Neuronal stem cell (in vitro differentiated cells): ENCODE measurements around the gene ARMH3.

Experiments used
- DNase-seq: peaks from one replicate; pipeline ENCODE4 v3.0.0-alpha.2; 2013; ENCODE audit warnings: low spot score
- H2AFZ ChIP-seq: one replicate; pipeline ENCODE4 v1.6.1; 2013; ENCODE audit warnings: mild to moderate bottlenecking, low read length, inconsistent platforms
- H2AK5ac ChIP-seq: 2 replicates; pipeline ENCODE4 v1.6.1; 2013; ENCODE audit warnings: low read depth, mild to moderate bottlenecking, inconsistent platforms, low read length, moderate library complexity, mixed read lengths
- H2BK120ac ChIP-seq: 2 replicates; pipeline ENCODE4 v1.6.1; 2013; ENCODE audit warnings: low read depth, mild to moderate bottlenecking, inconsistent platforms, low read length, moderate library complexity, mixed read lengths
- H2BK12ac ChIP-seq: one replicate; pipeline ENCODE4 v1.6.1; 2013; ENCODE audit warnings: low read length, inconsistent platforms
- H2BK15ac ChIP-seq: 2 replicates; pipeline ENCODE4 v1.6.1; 2013; ENCODE audit warnings: mild to moderate bottlenecking, low read length, inconsistent platforms, mixed read lengths
- H2BK5ac ChIP-seq: one replicate; pipeline ENCODE4 v1.6.1; 2013; ENCODE audit warnings: inconsistent platforms, mild to moderate bottlenecking, low read length, moderate library complexity
- H3K14ac ChIP-seq: one replicate; pipeline ENCODE4 v1.6.1; 2013; ENCODE audit warnings: low read length, inconsistent platforms
- H3K18ac ChIP-seq: 2 replicates; pipeline ENCODE4 v1.6.1; 2013; ENCODE audit warnings: low read length, inconsistent platforms
- H3K23ac ChIP-seq: 2 replicates; pipeline ENCODE4 v1.6.1; 2013; ENCODE audit warnings: low read depth, mild to moderate bottlenecking, mixed read lengths, low read length, inconsistent platforms; ENCODE audit not compliant: poor library complexity
- H3K27ac ChIP-seq: replicated peaks from 3 replicates; pipeline ENCODE4 v1.5.1; 2013; ENCODE audit warnings: low read length, inconsistent platforms
- H3K27me3 ChIP-seq, 3 experiments: 2 replicates each; pipeline ENCODE4 v1.6.1; 2013; ENCODE audit warnings: low read length in 3 of 3, mild to moderate bottlenecking in 2 of 3, inconsistent platforms in 1 of 3, low read depth in 1 of 3, mixed read lengths in 1 of 3, moderate library complexity in 1 of 3; ENCODE audit not compliant: control insufficient read depth in 3 of 3, insufficient read depth in 3 of 3
- H3K36me3 ChIP-seq, 2 donors: replicated peaks in 1 of 2; 2 replicates each; pipeline ENCODE4 v1.6.1; 2013; ENCODE audit warnings: low read length in 2 of 2; ENCODE audit not compliant: control insufficient read depth in 2 of 2, insufficient read depth in 2 of 2
- H3K4ac ChIP-seq: 2 replicates; pipeline ENCODE4 v1.6.1; 2013; ENCODE audit warnings: inconsistent platforms, mild to moderate bottlenecking, low read length, moderate library complexity
- H3K4me1 ChIP-seq, 2 donors: 1 replicate in 1 of 2; 2 replicates in 1 of 2; pipeline ENCODE4 v1.6.1; 2013; ENCODE audit warnings: low read length in 2 of 2, low read depth in 1 of 2; ENCODE audit not compliant: control insufficient read depth in 2 of 2, insufficient read depth in 1 of 2
- H3K4me2 ChIP-seq: one replicate; pipeline ENCODE4 v1.6.1; 2013; ENCODE audit warnings: mild to moderate bottlenecking, low read length, inconsistent platforms; ENCODE audit not compliant: insufficient read depth, poor library complexity, severe bottlenecking
- H3K4me3 ChIP-seq, 2 donors: 2 replicates each; pipeline ENCODE4 v1.5.1; 2013; ENCODE audit warnings: low read length in 2 of 2, mild to moderate bottlenecking in 2 of 2, inconsistent platforms in 1 of 2, moderate library complexity in 1 of 2
- H3K79me1 ChIP-seq: one replicate; pipeline ENCODE4 v1.6.1; 2013; ENCODE audit warnings: low read depth, mild to moderate bottlenecking, inconsistent platforms, low read length, moderate library complexity
- H3K9ac ChIP-seq: one replicate; pipeline ENCODE4 v1.6.1; 2013; ENCODE audit warnings: mild to moderate bottlenecking, low read depth, low read length, inconsistent platforms; ENCODE audit not compliant: poor library complexity
- H3K9me3 ChIP-seq, 2 donors: replicated peaks in 1 of 2; 2 replicates each; pipeline versions ENCODE3 to v1.6.1; 2013; ENCODE audit warnings: low read length in 2 of 2, mild to moderate bottlenecking in 2 of 2, inconsistent platforms in 1 of 2, low read depth in 1 of 2, mixed read lengths in 1 of 2, moderate library complexity in 1 of 2; ENCODE audit not compliant: control insufficient read depth in 2 of 2, insufficient read depth in 1 of 2
- H4K8ac ChIP-seq: one replicate; pipeline ENCODE4 v1.6.1; 2013; ENCODE audit warnings: low read depth, mild to moderate bottlenecking, inconsistent platforms, low read length, moderate library complexity
- H4K91ac ChIP-seq: one replicate; pipeline ENCODE4 v1.6.1; 2013; ENCODE audit warnings: low read length, low read depth, mild to moderate bottlenecking, inconsistent platforms; ENCODE audit not compliant: poor library complexity
- WGBS, 2 donors: extraction: QIAGEN DNeasy Blood & Tissue Kit; methylation state at CpG; one replicate each; pipeline ENCODE4 v1.1.7; 2013; ENCODE audit warnings: missing lambda C conversion rate in 2 of 2, mixed read lengths in 1 of 2; ENCODE audit not compliant: insufficient read length in 2 of 2, insufficient replicate concordance in 1 of 2; ENCODE audit errors: extremely low coverage in 2 of 2; 5-methylcytosine and 5-hydroxymethylcytosine counted together

The ARMH3 gene

DNA sequence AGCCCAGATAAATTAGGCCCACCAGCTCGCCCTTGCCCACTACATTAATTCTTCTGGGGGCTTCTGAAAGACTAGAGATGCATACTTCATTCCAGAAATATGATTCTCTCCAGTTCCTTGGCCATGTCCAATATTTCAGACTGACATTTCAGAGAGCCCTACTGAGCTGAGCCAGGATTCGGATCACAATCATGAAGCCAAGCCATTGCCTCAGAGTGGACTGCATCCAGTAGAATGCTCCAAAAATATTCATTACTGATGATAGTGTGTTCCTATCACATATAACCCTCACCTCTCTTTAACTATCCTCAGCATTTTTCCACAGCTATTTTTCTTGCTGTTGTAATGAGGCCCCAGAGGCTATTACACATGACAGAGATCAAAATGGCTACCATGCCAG lies 38.7 kb downstream of the ARMH3 start:
- H3K14ac ChIP-seq: no peak overlapping the region
- H3K27me3 ChIP-seq: no peaks in the 10 kb centered on the region
- peaks cover 2 to 62% of the 10 kb centered on the region in 2 donors for H3K36me3 ChIP-seq
- no peak overlapping the region for H3K23ac ChIP-seq
- H3K27ac ChIP-seq: no peak overlapping the region
- H2BK12ac ChIP-seq: no peak overlapping the region
- H3K18ac ChIP-seq: no peak overlapping the region
- no peak overlapping the region for H2BK5ac ChIP-seq
- no peaks in the 10 kb centered on the region for H3K4me1 ChIP-seq
- H2BK120ac ChIP-seq: no peak overlapping the region
- WGBS, 2 donors: no CpG with 5 or more reads among the region's 2 CpGs
- H3K9ac ChIP-seq: no peak overlapping the region
- no peak overlapping the region for H2AFZ ChIP-seq
- DNase-seq: no peak
- H3K4me3 ChIP-seq: no peak overlapping the region
- H4K91ac ChIP-seq: no peak overlapping the region
- no peak overlapping the region for H2BK15ac ChIP-seq
- peaks cover 0 to 4% of the 10 kb centered on the region in 2 donors for H3K9me3 ChIP-seq
- H3K79me1 ChIP-seq: no peaks in the 10 kb centered on the region
- H4K8ac ChIP-seq: no peak overlapping the region
- no peak overlapping the region for H3K4ac ChIP-seq
- H2AK5ac ChIP-seq: no peak overlapping the region
- no peak overlapping the region for H3K4me2 ChIP-seq

DNA sequence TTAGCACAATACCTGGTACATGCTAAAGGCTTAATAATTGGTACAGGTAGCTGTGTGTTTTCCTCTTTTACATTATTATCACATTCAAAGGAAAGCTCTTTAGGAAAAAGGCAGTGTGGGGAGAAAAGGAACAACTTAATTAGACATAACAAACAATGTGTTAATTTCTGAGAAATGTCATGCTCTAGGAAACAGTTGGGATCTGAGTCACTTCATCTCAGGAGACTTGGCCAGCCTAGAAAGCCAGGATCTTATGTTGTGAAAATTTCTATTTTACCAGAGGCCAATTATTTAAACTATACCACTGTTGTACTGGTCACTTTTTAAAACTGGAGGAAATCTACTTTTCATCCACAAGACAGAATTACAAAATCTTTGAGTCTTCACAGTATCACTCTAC lies 39.6 kb downstream of the ARMH3 start:
- Histone ChIP-seq H3K9ac (no peak overlapping the region), H3K18ac (no peak overlapping the region), H2BK15ac (no peak overlapping the region), H2BK120ac (no peak overlapping the region), H3K14ac (no peak overlapping the region), H3K4me1 (no peaks in the 10 kb centered on the region), H2AK5ac (no peak overlapping the region), H3K27me3 (no peaks in the 10 kb centered on the region), H2BK5ac (no peak overlapping the region), H3K27ac (no peak overlapping the region), H3K4ac (no peak overlapping the region), H3K9me3 (peaks cover 0 to 4% of the 10 kb centered on the region in 2 donors), H4K8ac (no peak overlapping the region), H3K4me3 (no peak overlapping the region), H4K91ac (no peak overlapping the region), H2AFZ (no peak overlapping the region), H3K79me1 (no peaks in the 10 kb centered on the region), H2BK12ac (no peak overlapping the region), H3K36me3 (peaks cover 2 to 62% of the 10 kb centered on the region in 2 donors), H3K23ac (no peak overlapping the region), H3K4me2 (no peak overlapping the region)
- DNase-seq: no peak

DNA sequence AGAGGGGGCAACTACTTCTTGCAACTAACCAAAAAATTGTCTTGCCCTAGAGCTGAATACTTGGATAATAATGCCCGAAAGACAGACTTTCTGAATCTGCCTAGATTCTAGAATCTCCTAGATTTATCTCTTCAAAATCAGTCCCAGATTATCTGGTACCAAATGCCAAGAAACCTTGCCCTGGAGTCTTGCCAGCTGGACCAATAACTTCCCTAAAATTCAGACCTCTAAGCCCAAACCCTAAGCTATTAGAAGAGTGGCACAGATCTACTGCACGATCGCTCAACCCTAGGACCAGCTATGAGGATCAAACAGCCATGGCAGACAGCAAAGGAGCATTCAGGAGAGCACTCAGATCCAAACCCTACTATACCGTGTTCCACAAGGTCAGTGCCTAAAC lies 45.0 kb downstream of the ARMH3 start:
- Histone ChIP-seq H3K18ac (no peak overlapping the region), H3K23ac (no peak overlapping the region), H2AFZ (no peak overlapping the region), H3K4ac (no peak overlapping the region), H2BK12ac (no peak overlapping the region), H3K27me3 (no peaks in the 10 kb centered on the region), H3K4me3 (no peak overlapping the region), H3K4me2 (no peak overlapping the region), H2BK5ac (no peak overlapping the region), H3K9ac (no peak overlapping the region), H3K36me3 (peaks cover 3 to 56% of the 10 kb centered on the region in 2 donors), H3K4me1 (no peaks in the 10 kb centered on the region), H4K8ac (no peak overlapping the region), H3K27ac (no peak overlapping the region), H2BK15ac (no peak overlapping the region), H2BK120ac (no peak overlapping the region), H3K14ac (no peak overlapping the region), H4K91ac (no peak overlapping the region), H3K79me1 (no peaks in the 10 kb centered on the region), H2AK5ac (no peak overlapping the region), H3K9me3 (no peaks in the 10 kb centered on the region)
- no CpG with 5 or more reads among the region's 4 CpGs for WGBS, 2 donors
- DNase-seq: no peak

DNA sequence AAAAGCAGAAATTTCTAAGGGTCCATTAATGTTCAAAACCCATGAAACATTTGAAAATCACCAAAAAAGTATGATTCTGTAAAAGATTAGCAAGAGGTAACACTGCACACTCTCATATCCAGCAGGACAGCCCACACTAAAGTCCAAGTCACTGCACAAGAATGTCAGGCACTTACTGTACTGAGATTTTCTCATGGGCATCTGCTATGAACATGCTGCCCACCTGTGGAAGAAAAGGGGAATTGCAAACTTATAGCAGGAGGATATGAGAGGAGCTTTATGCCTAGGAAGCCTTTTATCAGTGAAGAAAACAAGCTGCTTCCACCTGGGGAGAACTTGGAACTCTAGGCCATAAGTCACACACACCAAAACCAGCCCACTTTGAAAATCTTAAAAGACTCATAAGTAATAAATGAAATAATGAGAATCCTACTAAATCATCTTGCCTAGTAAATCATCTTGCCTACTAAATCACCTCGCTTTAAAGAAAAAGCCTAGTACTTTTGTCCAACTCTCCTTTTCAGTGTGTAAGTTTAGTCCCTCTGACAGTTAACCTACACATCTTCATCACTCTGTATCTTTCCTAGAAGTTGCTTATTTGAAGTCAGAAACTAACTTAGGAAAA lies 46.1 kb downstream of the ARMH3 start:
- Histone ChIP-seq H3K27ac (no peak overlapping the region), H3K36me3 (peaks cover 3 to 64% of the 10 kb centered on the region in 2 donors), H2BK120ac (no peak overlapping the region), H2AFZ (no peak overlapping the region), H3K27me3 (no peaks in the 10 kb centered on the region), H2AK5ac (no peak overlapping the region), H3K18ac (no peak overlapping the region), H3K79me1 (no peaks in the 10 kb centered on the region), H3K4me1 (no peaks in the 10 kb centered on the region), H2BK5ac (no peak overlapping the region), H4K8ac (no peak overlapping the region), H3K4me3 (no peak overlapping the region), H2BK15ac (no peak overlapping the region), H4K91ac (no peak overlapping the region), H3K9me3 (no peaks in the 10 kb centered on the region), H3K14ac (no peak overlapping the region), H3K4me2 (no peak overlapping the region), H3K23ac (no peak overlapping the region), H3K9ac (no peak overlapping the region), H3K4ac (no peak overlapping the region), H2BK12ac (no peak overlapping the region)
- peak; percentile 64 for DNase-seq
- WGBS, 2 donors: no CpG with 5 or more reads among the region's 1 CpG
